Nephron progenitor cell (in vitro differentiated cells): ENCODE results near the gene CCBE1.

Source experiments
- DNase-seq: peaks from one replicate; pipeline ENCODE4 v3.0.0; 2021
- H3K27ac Mint-ChIP-seq: 2 replicates; pipeline ENCODE4 v1.8.0; 2021; ENCODE audit warnings: mild to moderate bottlenecking, moderate library complexity, mixed read lengths
- H3K27me3 Mint-ChIP-seq: 2 replicates; pipeline ENCODE4 v1.8.0; 2021; ENCODE audit warnings: mild to moderate bottlenecking, low read depth, mixed read lengths; ENCODE audit not compliant: poor library complexity
- H3K36me3 Mint-ChIP-seq: 2 replicates; pipeline ENCODE4 v1.8.0; 2021; ENCODE audit warnings: low read depth, mixed read lengths
- H3K4me1 Mint-ChIP-seq: 2 replicates; pipeline ENCODE4 v1.8.0; 2021; ENCODE audit warnings: mixed read lengths
- H3K4me3 Mint-ChIP-seq: 2 replicates; pipeline ENCODE4 v1.8.0; 2021; ENCODE audit warnings: mild to moderate bottlenecking, moderate library complexity, mixed read lengths
- H3K9me3 Mint-ChIP-seq: 2 replicates; pipeline ENCODE4 v1.8.0; 2021; ENCODE audit warnings: mild to moderate bottlenecking, moderate library complexity, mixed read lengths
- TF ChIP-seq, protein P1 (sequence below): fragments of 200-600 bp; sonication (generic); IDR thresholded peaks from 2 replicates; pipeline ENCODE4 v1.5.0; 2021; ENCODE audit warnings: antibody characterized with exemption

CCBE1 gene

DNA sequence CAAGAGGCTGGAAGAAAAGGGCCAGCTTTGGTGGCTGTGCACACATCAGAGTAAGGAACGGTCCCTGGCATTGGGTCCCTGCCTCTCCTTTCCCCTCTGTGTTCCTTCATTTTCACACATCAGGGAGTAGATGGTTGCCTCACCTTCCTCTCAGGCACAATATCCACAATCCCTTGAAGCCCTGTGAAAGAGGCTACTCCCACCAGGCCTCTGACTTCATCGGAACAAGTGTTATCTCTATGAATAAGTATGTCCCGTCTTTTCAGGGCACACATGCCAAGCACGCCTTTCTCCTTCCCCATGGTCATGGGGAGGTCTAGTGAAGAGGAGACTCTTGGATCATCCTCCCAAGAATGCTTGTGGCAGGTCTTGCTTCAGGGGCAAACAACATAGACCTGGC lies 277.0 kb downstream of the CCBE1 start:
- no peak for DNase-seq
- Mint-ChIP-seq H3K27me3 (peaks cover 22% of the 10 kb centered on the region), H3K9me3 (no peaks in the 10 kb centered on the region), H3K4me3 (no peak overlapping the region), H3K27ac (no peak overlapping the region), H3K4me1 (peaks cover 22% of the 10 kb centered on the region), H3K36me3 (no peaks in the 10 kb centered on the region)
- TF ChIP-seq, protein P1, sequence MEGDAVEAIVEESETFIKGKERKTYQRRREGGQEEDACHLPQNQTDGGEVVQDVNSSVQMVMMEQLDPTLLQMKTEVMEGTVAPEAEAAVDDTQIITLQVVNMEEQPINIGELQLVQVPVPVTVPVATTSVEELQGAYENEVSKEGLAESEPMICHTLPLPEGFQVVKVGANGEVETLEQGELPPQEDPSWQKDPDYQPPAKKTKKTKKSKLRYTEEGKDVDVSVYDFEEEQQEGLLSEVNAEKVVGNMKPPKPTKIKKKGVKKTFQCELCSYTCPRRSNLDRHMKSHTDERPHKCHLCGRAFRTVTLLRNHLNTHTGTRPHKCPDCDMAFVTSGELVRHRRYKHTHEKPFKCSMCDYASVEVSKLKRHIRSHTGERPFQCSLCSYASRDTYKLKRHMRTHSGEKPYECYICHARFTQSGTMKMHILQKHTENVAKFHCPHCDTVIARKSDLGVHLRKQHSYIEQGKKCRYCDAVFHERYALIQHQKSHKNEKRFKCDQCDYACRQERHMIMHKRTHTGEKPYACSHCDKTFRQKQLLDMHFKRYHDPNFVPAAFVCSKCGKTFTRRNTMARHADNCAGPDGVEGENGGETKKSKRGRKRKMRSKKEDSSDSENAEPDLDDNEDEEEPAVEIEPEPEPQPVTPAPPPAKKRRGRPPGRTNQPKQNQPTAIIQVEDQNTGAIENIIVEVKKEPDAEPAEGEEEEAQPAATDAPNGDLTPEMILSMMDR = no peak

DNA sequence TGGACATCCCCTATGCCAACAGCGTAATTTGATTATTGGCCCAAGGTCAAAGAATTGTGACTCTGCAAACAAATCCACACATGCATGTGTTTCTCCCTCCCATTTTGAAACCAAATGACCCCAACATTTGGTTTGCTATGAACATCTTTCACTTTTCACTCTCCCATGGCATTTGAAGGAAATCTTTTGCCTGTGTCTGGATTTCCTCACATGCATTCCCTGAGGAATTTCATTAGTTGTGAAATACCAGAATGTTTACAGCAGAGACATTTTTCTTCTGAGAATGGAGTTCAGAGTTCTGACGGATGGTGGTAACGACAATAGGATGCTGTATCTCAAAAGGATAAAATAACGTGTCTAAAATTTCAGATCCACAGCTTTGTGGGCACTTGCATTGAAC lies 277.8 kb downstream of the CCBE1 start:
- DNase-seq = no peak
- no peak overlapping the region for H3K4me3 Mint-ChIP-seq
- TF ChIP-seq, protein P1 = no peak

DNA sequence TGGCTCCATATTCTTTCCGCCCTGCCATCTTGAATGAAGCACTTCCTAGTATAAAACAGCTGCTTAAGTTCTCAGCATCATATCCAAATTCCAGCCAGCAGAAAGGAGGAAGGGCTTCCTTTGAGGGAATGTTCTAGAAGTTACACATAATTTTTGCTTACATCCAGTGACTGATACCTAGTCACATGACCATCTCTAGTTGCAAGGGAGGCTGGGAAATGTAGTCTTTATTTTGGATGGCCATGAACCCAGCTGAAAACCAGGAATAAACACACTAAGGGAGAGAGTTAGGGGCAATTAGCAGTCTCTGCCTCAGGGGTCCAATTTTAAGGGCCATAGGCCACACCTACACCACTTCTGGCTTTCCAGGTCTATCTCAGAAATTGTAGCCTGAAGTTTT lies 280.4 kb downstream of the CCBE1 start:
- Mint-ChIP-seq H3K27me3 (peaks cover 20% of the 10 kb centered on the region), H3K4me3 (no peak overlapping the region), H3K9me3 (no peaks in the 10 kb centered on the region), H3K36me3 (no peaks in the 10 kb centered on the region), H3K27ac (no peak overlapping the region), H3K4me1 (peaks cover 28% of the 10 kb centered on the region)
- TF ChIP-seq, protein P1 = no peak
- DNase-seq = no peak

More for the DNA sequence above, 277.8 kb downstream of the CCBE1 start:
- Mint-ChIP-seq H3K27me3 (peaks cover 22% of the 10 kb centered on the region), H3K9me3 (no peaks in the 10 kb centered on the region), H3K27ac (no peak overlapping the region), H3K36me3 (no peaks in the 10 kb centered on the region), H3K4me1 (peaks cover 24% of the 10 kb centered on the region)

DNA sequence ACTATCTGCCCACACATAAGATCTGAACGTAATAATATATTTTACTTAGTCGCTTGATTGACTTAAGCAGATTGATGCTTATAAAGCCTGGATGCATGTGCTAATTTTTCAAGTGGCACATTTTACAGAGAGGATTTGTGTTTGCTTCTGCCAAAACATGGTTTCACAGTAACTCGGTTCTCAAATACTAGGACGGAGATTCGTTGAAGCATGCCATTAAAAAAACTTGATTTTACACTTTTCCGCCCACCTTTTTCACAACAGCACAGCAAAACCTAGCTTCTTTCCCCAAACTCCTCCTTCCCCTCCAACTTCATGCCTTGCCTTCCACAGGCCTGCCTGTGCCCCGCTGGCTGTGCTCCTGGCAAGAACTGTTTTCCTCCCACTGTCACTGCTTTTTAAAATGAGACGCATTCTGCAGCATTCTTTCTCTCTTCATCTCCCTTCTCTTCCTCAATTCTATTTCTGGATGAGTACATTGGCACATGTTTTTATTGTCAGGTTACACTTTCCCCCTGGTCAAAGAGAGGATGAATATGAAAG lies 283.0 kb downstream of the CCBE1 start:
- no peak for DNase-seq
- H3K27ac Mint-ChIP-seq = no peak overlapping the region
- H3K9me3 Mint-ChIP-seq = peaks cover 14% of the 10 kb centered on the region
- H3K4me1 Mint-ChIP-seq = peaks cover 24% of the 10 kb centered on the region
- H3K27me3 Mint-ChIP-seq = peaks cover 8% of the 10 kb centered on the region
- H3K4me3 Mint-ChIP-seq = no peak overlapping the region
- peaks cover 5% of the 10 kb centered on the region for H3K36me3 Mint-ChIP-seq
- TF ChIP-seq, protein P1 = no peak

DNA sequence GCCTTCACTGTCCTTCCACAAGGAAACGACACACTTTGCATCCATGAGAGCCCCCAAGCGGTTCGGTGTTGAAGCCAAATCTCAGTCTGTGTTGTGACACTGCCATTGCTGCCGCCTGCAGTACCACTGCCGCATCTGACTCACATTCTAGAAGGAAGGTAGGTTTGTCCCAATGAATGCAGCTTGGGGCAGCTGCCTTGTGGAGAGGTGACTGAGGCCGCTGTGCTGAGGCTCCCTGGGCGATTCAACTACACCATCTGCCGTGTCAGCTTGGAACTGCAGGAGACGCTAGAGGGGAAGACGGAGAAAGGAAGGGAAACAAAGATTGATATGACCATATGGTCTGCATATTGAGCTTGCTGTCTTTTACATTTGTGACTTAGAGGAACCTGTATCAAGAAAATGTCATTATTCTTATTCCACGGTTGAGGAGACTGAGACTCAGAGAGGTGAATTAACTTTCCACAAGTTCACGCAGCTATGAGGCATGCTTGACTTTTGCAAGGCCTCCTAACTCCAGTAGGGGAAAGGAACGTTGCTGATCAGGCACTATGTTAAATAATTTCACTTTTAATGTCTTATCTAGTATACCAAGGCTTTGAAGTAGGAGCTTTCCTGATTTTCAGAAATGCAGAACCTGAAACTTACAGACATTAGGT lies 294.7 kb downstream of the CCBE1 start:
- DNase-seq = peak; percentile 77
- no peak overlapping the region for H3K4me3 Mint-ChIP-seq
- TF ChIP-seq, protein P1 = peak; percentile 95
- H3K27ac Mint-ChIP-seq = no peak overlapping the region
- H3K9me3 Mint-ChIP-seq = no peaks in the 10 kb centered on the region
- no peaks in the 10 kb centered on the region for H3K4me1 Mint-ChIP-seq
- no peaks in the 10 kb centered on the region for H3K36me3 Mint-ChIP-seq
- peaks cover 12% of the 10 kb centered on the region for H3K27me3 Mint-ChIP-seq

DNA sequence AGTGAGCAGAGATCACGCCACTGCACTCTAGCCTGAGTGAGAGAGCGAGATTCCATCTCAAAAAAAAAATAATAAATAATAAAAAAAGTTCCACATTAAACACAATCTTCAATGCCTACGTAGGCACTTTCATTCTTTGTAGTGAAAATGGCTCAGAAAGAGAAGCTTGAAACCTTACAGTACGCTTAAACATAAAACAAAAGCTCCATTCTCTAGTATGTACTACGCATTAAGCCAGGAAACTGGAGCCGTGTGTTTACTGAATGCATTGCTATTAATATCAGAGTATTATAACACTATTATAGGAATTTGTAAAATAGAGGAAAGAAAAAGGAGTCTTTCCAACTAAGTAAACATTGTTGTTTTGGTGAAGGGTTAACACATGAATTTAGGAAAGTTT lies 296.8 kb downstream of the CCBE1 start:
- Mint-ChIP-seq H3K36me3 (no peaks in the 10 kb centered on the region), H3K27me3 (peaks cover 17% of the 10 kb centered on the region), H3K4me1 (peaks cover 7% of the 10 kb centered on the region), H3K9me3 (no peaks in the 10 kb centered on the region), H3K4me3 (no peak overlapping the region), H3K27ac (no peak overlapping the region)
- DNase-seq = no peak
- TF ChIP-seq, protein P1 = no peak
